ENCODE data around the gene GP2. TPM values are rescaled to one million over a fixed set of nuclear protein-coding genes. Genes with fewer than 3 reads are reported as not detected.

GP2 gene
- total RNA-seq, 2 experiments from 2014 or later, result not detected

DNA sequence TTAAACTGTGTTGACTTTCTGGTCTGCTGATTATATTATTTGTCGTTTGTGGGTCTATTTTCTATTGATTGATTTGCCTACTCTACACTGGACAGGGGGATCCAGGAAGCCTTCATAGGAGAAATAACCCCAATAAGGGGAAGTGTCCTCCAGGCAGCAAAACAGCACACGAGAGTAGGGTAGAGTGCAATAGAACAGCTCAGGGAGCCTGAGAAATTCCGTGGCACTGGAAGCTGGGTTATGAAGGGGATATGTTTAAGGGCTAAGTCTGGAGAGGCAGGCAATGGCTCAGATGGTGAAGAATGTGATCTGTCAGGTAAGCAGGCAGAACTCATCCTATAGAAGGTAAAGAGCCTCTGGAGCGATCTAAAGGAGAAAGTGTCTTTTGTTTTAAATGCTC is 20.9 kb downstream of the GP2 start:
- Mint-ChIP-seq H3K27me3 (peaks cover 8% of the 10 kb centered on the region), H3K4me3 (no peak overlapping the region), H3K9me3 (no peaks in the 10 kb centered on the region), H3K4me1 (ENCODE audit: low read depth) (no peaks in the 10 kb centered on the region), H3K27ac (no peak overlapping the region), H3K36me3 (ENCODE audit: low read depth) (no peaks in the 10 kb centered on the region)
- DNase-seq (no peak), ATAC-seq (ENCODE audit: poor library complexity) (no peak)
- no peak for TF ChIP-seq CTCF (IDR thresholded peaks at IDR 0.05)
- H3K9me3 ChIP-seq (ENCODE audit: control insufficient read depth in 1 of 2, insufficient read depth in 1 of 2, low read length in 2 of 2), result no peaks in the 10 kb centered on the region
- H3K4me3 ChIP-seq (ENCODE audit: low read length), result no peak overlapping the region
- CTCF ChIA-PET, result no interaction called here
- no peaks in the 10 kb centered on the region for H3K36me3 ChIP-seq (ENCODE audit: insufficient read depth, low read length)
- H3K27ac ChIP-seq (ENCODE audit: low read depth in 1 of 2, low read length in 2 of 2), result no peak overlapping the region
- POLR2A ChIA-PET, result no interaction called here
- no peaks in the 10 kb centered on the region for H3K4me1 ChIP-seq (ENCODE audit: insufficient read depth, low read length)
- intact Hi-C loops (cut with DNase I, micrococcal nuclease), result no loop called here
- no peaks in the 10 kb centered on the region for H3K27me3 ChIP-seq (ENCODE audit: control insufficient read depth in 1 of 2, insufficient read depth in 2 of 2, low read length in 2 of 2)

- Mint-ChIP-seq H3K9me3 (no peaks in the 10 kb centered on the region), H3K27me3 (peaks cover 8% of the 10 kb centered on the region), H3K27ac (no peak overlapping the region), H3K4me1 (ENCODE audit: low read depth) (no peaks in the 10 kb centered on the region), H3K4me3 (no peak overlapping the region), H3K36me3 (ENCODE audit: low read depth) (no peaks in the 10 kb centered on the region)
- Histone ChIP-seq H3K4me1 (ENCODE audit: insufficient read depth, low read length) (no peaks in the 10 kb centered on the region), H3K4me3 (ENCODE audit: low read length) (no peak overlapping the region), H3K36me3 (ENCODE audit: insufficient read depth, low read length) (no peaks in the 10 kb centered on the region), H3K27ac (ENCODE audit: low read depth in 1 of 2, low read length in 2 of 2) (no peak overlapping the region), H3K9me3 (ENCODE audit: control insufficient read depth in 1 of 2, insufficient read depth in 1 of 2, low read length in 2 of 2) (no peaks in the 10 kb centered on the region), H3K27me3 (ENCODE audit: control insufficient read depth in 1 of 2, insufficient read depth in 2 of 2, low read length in 2 of 2) (peaks cover 0 to 5% of the 10 kb centered on the region in 2 experiments)
- ATAC-seq (ENCODE audit: poor library complexity) (no peak), DNase-seq (no peak)
- TF ChIP-seq CTCF (IDR thresholded peaks at IDR 0.05), result no peak
- ChIA-PET CTCF (no interaction called here), POLR2A (no interaction called here)
- intact Hi-C loops (cut with DNase I, micrococcal nuclease), result no loop called here
Measured at GRCh38 chr16:20303012-20303411, 24.3 kb downstream of the GP2 start.

DNA sequence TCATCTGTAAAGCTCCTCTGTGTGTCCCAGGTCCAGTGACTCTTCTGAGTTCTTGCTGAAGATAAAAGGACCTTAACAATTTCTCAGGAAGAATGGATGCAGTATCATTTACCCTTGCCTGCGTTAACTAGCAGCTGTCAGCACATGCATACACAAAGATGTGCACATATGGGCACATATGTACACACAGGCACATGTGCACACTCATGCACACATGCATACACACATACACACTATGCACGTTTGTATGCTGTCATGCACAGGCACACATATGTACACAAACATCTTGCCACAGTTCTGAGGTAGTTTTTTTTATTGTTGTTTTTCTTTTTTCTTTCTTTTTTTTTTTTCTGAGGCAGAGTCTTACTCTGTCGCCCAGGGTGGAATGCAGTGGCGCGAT is 24.9 kb downstream of the GP2 start:
- Histone ChIP-seq H3K4me3 (ENCODE audit: low read length) (no peak overlapping the region), H3K9me3 (ENCODE audit: control insufficient read depth in 1 of 2, insufficient read depth in 1 of 2, low read length in 2 of 2) (no peaks in the 10 kb centered on the region), H3K27me3 (ENCODE audit: control insufficient read depth in 1 of 2, insufficient read depth in 2 of 2, low read length in 2 of 2) (peaks cover 0 to 5% of the 10 kb centered on the region in 2 experiments), H3K27ac (ENCODE audit: low read depth in 1 of 2, low read length in 2 of 2) (no peak overlapping the region), H3K4me1 (ENCODE audit: insufficient read depth, low read length) (no peaks in the 10 kb centered on the region), H3K36me3 (ENCODE audit: insufficient read depth, low read length) (no peaks in the 10 kb centered on the region)
- ChIA-PET POLR2A (no interaction called here), CTCF (no interaction called here)
- Mint-ChIP-seq H3K4me3 (no peak overlapping the region), H3K9me3 (no peaks in the 10 kb centered on the region), H3K4me1 (ENCODE audit: low read depth) (no peaks in the 10 kb centered on the region), H3K27me3 (peaks cover 12% of the 10 kb centered on the region), H3K27ac (no peak overlapping the region), H3K36me3 (ENCODE audit: low read depth) (no peaks in the 10 kb centered on the region)
- DNase-seq (no peak), ATAC-seq (ENCODE audit: poor library complexity) (no peak)
- intact Hi-C loops (cut with DNase I, micrococcal nuclease), result no loop called here
- TF ChIP-seq CTCF (IDR thresholded peaks at IDR 0.05), result no peak
